GM12878 (cell line): ENCODE measurements around the gene HOMER2. TPM values are rescaled to one million over a fixed set of nuclear protein-coding genes. Genes with fewer than 3 reads are reported as not detected.

Source experiments
- ATAC-seq: fragments of 200-7000 bp; cut with Tn5 transposase; 3 replicates; pipeline ENCODE4 v1.9.1; 2020; ENCODE audit warnings: mild to moderate bottlenecking, moderate library complexity
- BruUV-seq: library from RNA; stranded (reverse); fragments of 400-500 nt; replicated peaks from 2 replicates; lab custom pipeline; 2021; lab: Mats Ljungman, UMichigan
- CTCF ChIA-PET: fragments of 300-600 bp; sonication (Branson Sonifier 250); formaldehyde crosslinking; extraction: SDS; loops from one replicate; lab custom pipeline; 2021; ENCODE audit warnings: inconsistent platforms; lab: Yijun Ruan, JAX
- POLR2A ChIA-PET: fragments of 350-600 bp; formaldehyde crosslinking; extraction: SDS; loops from one replicate; lab custom pipeline; 2021; ENCODE audit warnings: inconsistent platforms; lab: Charles Lee
- RAD21 ChIA-PET: fragments of 300-600 bp; sonication (Branson Sonifier 250); formaldehyde crosslinking; loops from one replicate; lab custom pipeline; 2023; ENCODE audit warnings: antibody characterized with exemption; ENCODE audit not compliant: unreplicated experiment; lab: Charles Lee
- SMC1A ChIA-PET: fragments of 300-600 bp; sonication (Branson Sonifier 250); formaldehyde crosslinking; loops from one replicate; lab custom pipeline; 2023; ENCODE audit not compliant: unreplicated experiment, uncharacterized antibody; lab: Charles Lee
- DNase-seq: peaks from one replicate; pipeline ENCODE4 v3.0.0-alpha.2; 2011; ENCODE audit warnings: low read depth, low spot score
- FAIRE-seq: peaks from 3 replicates; lab custom pipeline; 2011; peaks lifted over from hg19 to GRCh38; lab: Jason Lieb, UNC
- H2AFZ ChIP-seq: 2 replicates; pipeline ENCODE4 v1.6.0; 2011; ENCODE audit warnings: low read depth, low read length, control low read depth; ENCODE audit not compliant: control insufficient read depth
- H3K27ac ChIP-seq: 2 replicates; pipeline ENCODE4 v1.5.1; 2011; ENCODE audit warnings: control low read depth; ENCODE audit not compliant: control insufficient read depth, insufficient read depth
- H3K27me3 ChIP-seq, 2 experiments: replicated peaks in 1 of 2; 2 replicates each; pipeline versions ENCODE4 v1.6.0 to v1.6.1; 2011; ENCODE audit warnings: low read length in 1 of 2; ENCODE audit not compliant: control insufficient read depth in 2 of 2, insufficient read depth in 2 of 2
- H3K36me3 ChIP-seq, 2 experiments: 2 replicates each; pipeline ENCODE4 v1.5.1; 2011; ENCODE audit warnings: low read length in 1 of 2; ENCODE audit not compliant: control insufficient read depth in 2 of 2, insufficient read depth in 2 of 2
- H3K4me1 ChIP-seq: 2 replicates; pipeline ENCODE4 v1.6.1; 2011; ENCODE audit warnings: mild to moderate bottlenecking, low read length, moderate library complexity, mixed read lengths; ENCODE audit not compliant: control insufficient read depth, insufficient read depth
- H3K4me2 ChIP-seq: 2 replicates; pipeline ENCODE4 v1.6.0; 2011; ENCODE audit warnings: control low read depth; ENCODE audit not compliant: control insufficient read depth, insufficient read depth
- H3K4me3 ChIP-seq: fragments of 200-600 bp; sonication (generic); 2 replicates; pipeline ENCODE4 v1.5.1; 2016
- H3K79me2 ChIP-seq: 2 replicates; pipeline ENCODE4 v1.6.0; 2011; ENCODE audit warnings: low read length; ENCODE audit not compliant: control insufficient read depth, insufficient read depth
- H3K9ac ChIP-seq: 2 replicates; pipeline ENCODE4 v1.8.0; 2011; ENCODE audit warnings: low read length, control low read depth, mixed read lengths; ENCODE audit not compliant: control insufficient read depth, insufficient read depth
- H3K9me3 ChIP-seq: replicated peaks from 3 replicates; pipeline ENCODE4 v1.5.1; 2011; ENCODE audit warnings: mild to moderate bottlenecking, low read length; ENCODE audit not compliant: control insufficient read depth, insufficient read depth
- H4K20me1 ChIP-seq: 2 replicates; pipeline ENCODE4 v1.6.0; 2011; ENCODE audit not compliant: control insufficient read depth, insufficient read depth
- CHD1 ChIP-seq: IDR thresholded peaks from 2 replicates; pipeline ENCODE4 v1.6.1; 2012; ENCODE audit warnings: low read depth, low read length, improper control_type of control experiment
- IKZF2 ChIP-seq, 2 experiments: fragments of 450-650 bp; IDR thresholded peaks; 2 replicates each; pipeline ENCODE4 v1.6.1; 2017; ENCODE audit warnings: mild to moderate bottlenecking in 2 of 2, moderate library complexity in 2 of 2
- NFIC ChIP-seq: IDR thresholded peaks from 2 replicates; pipeline ENCODE4 v1.6.1; 2012; ENCODE audit warnings: low read depth, mild to moderate bottlenecking, inconsistent platforms, low read length, moderate library complexity
- NR2F1 ChIP-seq: fragments of 450-650 bp; conservative IDR thresholded peaks from 2 replicates; pipeline ENCODE4 v1.6.1; 2017; ENCODE audit warnings: mild to moderate bottlenecking
- TARDBP ChIP-seq: IDR thresholded peaks from 2 replicates; pipeline ENCODE4 v1.6.1; 2016; ENCODE audit warnings: borderline replicate concordance
- ZNF24 ChIP-seq: fragments of 450-650 bp; IDR thresholded peaks from 2 replicates; pipeline ENCODE4 v1.6.1; 2017; ENCODE audit warnings: antibody characterized with exemption, mild to moderate bottlenecking
- WGBS: methylation state at CpG from one replicate; pipeline ENCODE4 v1.1.6; 2016; ENCODE audit warnings: low lambda C conversion rate; ENCODE audit not compliant: insufficient replicate concordance, insufficient coverage; ENCODE audit errors: missing lambda C conversion rate; 5-methylcytosine and 5-hydroxymethylcytosine counted together
- in situ Hi-C: fragments of 300-500 bp; cut with MboI; formaldehyde crosslinking; loops from 9 replicates; pipeline ENCODE4 v1.14.3; 2018; ENCODE audit warnings: mixed read lengths
- intact Hi-C: fragments of 100-400 bp; cut with micrococcal nuclease; formaldehyde crosslinking; loops from one replicate; pipeline ENCODE4 v1.14.2; 2022; ENCODE audit not compliant: unreplicated experiment
- polyA plus RNA-seq, 11 experiments: library from polyadenylated mRNA; depleted of rRNA in 4 of 11; unstranded in 6 of 11; stranded (reverse) in 5 of 11; fragments of >200 nt; fragmentation: Nextera tagmentation in 4 of 11; fragmentation: Illumina TruSeq in 1 of 11; extraction: Ambion mirVana in 4 of 11; extraction: Trizol in 1 of 11; gene quantifications; 1 replicate in 1 of 11; 2 replicates in 10 of 11; pipeline versions ENCODE4 v1.2.1 to v1.2.3, GENCODE V29; 2011 to 2016; ENCODE audit warnings: inconsistent platforms in 2 of 11, missing spikeins in 2 of 11, low read depth in 1 of 11
- total RNA-seq, 4 experiments: library from RNA; depleted of rRNA in 3 of 4; stranded (reverse); fragments of >200 nt in 3 of 4; fragmentation: Illumina TruSeq in 1 of 4; extraction: Trizol in 1 of 4; gene quantifications; 2 replicates each; pipeline versions ENCODE4 v1.2.1 to v1.2.3, GENCODE V29; 2013 to 2021
- TF ChIP-seq, protein P1 (sequence below): fragments of 450-650 bp; formaldehyde crosslinking; IDR thresholded peaks from 2 replicates; pipeline ENCODE4 v1.4.0; 2022; ENCODE audit warnings: mild to moderate bottlenecking, moderate library complexity

Gene HOMER2
- total and polyA plus RNA-seq, 10 of the 15 experiments (the other 5 are each of a cell fraction or from before 2014, with no cell fraction given): 0.60 to 5.0 (median 1.8) TPM

DNA sequence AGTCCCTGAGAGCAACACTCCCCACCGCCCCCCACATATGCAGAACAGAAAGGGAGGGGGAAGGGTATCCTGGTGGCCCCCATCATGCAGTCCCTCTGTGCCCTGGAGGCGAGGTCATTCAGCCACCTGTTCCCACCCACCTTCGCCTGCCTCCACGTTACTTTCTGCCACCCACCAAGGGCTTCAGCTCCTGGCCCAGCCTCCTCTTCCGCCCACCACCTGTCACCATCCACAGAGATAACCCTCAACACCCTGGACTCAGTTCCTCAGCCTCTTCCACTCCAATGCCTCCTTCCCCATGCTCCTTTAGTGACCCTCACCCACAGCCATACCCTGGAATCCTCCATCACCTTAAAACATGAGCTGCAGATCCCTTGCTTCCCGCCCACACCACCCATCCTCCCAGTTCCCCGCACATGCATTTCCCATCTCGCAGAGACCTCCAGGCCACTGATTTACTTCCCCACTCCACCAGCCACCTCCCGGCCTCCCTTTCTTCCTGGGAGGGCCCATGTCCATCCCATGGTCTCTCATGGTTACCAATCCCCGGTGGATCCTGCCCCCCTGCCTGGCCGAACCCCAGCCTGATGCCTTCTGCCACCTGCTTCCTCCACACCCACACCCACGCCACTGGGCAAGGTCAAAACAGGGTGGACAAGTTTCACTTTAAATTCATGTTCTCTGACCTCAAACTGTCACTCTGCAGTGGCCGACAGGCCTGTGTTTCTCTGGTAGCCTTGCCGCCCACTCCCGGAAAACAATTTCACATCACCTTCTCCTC, 18.2 kb downstream of the HOMER2 start:
- ChIA-PET CTCF (no interaction called here), SMC1A (no interaction called here), POLR2A (no interaction called here), RAD21 (no interaction called here)
- H3K4me2 ChIP-seq: no peak overlapping the region
- H3K79me2 ChIP-seq: no peaks in the 10 kb centered on the region
- H3K36me3 ChIP-seq: no peaks in the 10 kb centered on the region
- no TSS peak for BruUV-seq
- no peak for ATAC-seq
- TF ChIP-seq TARDBP: no peak
- TF ChIP-seq NFIC: no peak
- TF ChIP-seq NR2F1: 0 out of 2 replicates have a peak, but pooled peaks have one; percentile 14
- TF ChIP-seq, all 136 proteins: peak for 1
- H3K9ac ChIP-seq: no peak overlapping the region
- H3K27ac ChIP-seq: no peak overlapping the region
- FAIRE-seq (no peak), DNase-seq (no peak)
- in situ Hi-C loops: no loop called here
- H3K4me1 ChIP-seq: no peaks in the 10 kb centered on the region
- H4K20me1 ChIP-seq: no peaks in the 10 kb centered on the region
- no peak overlapping the region for H2AFZ ChIP-seq
- H3K4me3 ChIP-seq: no peak overlapping the region
- 40% methylated on average over 15 of the region's 15 CpGs for WGBS
- H3K9me3 ChIP-seq: no peaks in the 10 kb centered on the region
- H3K27me3 ChIP-seq: peaks cover 0 to 1% of the 10 kb centered on the region in 2 experiments; a peak in 2 of 4 replicates
- intact Hi-C loops: no loop called here

DNA sequence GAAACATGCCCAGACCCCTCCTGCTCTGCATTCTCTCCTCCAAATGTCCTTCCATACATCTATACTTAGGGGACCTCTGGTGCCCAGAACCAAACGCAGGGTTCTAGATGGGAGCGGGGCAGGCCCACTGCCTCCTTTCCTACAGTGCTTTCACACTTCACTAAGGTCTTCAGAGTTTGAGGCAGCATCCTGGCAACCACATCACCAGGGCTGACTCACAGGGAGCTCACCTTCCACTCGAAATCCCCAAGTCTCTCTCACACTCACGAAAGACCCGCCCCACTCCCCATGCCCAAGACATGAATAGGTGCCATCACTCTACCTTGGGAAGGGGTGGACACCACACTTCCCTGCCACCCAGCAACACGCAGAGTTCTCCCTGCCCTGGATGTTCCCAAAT, 18.9 kb downstream of the HOMER2 start:
- ATAC-seq (no peak), DNase-seq (no peak), FAIRE-seq (no peak)
- Histone ChIP-seq H3K36me3 (no peaks in the 10 kb centered on the region), H3K27me3 (peaks cover 0 to 1% of the 10 kb centered on the region in 2 experiments; a peak in 2 of 4 replicates), H3K4me1 (no peaks in the 10 kb centered on the region), H3K4me2 (no peak overlapping the region), H3K9ac (no peak overlapping the region), H3K9me3 (no peaks in the 10 kb centered on the region), H3K79me2 (no peaks in the 10 kb centered on the region), H3K27ac (no peak overlapping the region), H3K4me3 (no peak overlapping the region), H4K20me1 (no peaks in the 10 kb centered on the region), H2AFZ (no peak overlapping the region)
- intact Hi-C loops (no loop called here), in situ Hi-C loops (no loop called here)
- CTCF ChIA-PET: no interaction called here
- SMC1A ChIA-PET: no interaction called here
- WGBS: 59% methylated on average over 6 of the region's 6 CpGs
- BruUV-seq: no TSS peak
- RAD21 ChIA-PET: no interaction called here
- no peak for TF ChIP-seq IKZF2 (IDR thresholded peaks at IDR 0.05)
- TF ChIP-seq, protein P1, sequence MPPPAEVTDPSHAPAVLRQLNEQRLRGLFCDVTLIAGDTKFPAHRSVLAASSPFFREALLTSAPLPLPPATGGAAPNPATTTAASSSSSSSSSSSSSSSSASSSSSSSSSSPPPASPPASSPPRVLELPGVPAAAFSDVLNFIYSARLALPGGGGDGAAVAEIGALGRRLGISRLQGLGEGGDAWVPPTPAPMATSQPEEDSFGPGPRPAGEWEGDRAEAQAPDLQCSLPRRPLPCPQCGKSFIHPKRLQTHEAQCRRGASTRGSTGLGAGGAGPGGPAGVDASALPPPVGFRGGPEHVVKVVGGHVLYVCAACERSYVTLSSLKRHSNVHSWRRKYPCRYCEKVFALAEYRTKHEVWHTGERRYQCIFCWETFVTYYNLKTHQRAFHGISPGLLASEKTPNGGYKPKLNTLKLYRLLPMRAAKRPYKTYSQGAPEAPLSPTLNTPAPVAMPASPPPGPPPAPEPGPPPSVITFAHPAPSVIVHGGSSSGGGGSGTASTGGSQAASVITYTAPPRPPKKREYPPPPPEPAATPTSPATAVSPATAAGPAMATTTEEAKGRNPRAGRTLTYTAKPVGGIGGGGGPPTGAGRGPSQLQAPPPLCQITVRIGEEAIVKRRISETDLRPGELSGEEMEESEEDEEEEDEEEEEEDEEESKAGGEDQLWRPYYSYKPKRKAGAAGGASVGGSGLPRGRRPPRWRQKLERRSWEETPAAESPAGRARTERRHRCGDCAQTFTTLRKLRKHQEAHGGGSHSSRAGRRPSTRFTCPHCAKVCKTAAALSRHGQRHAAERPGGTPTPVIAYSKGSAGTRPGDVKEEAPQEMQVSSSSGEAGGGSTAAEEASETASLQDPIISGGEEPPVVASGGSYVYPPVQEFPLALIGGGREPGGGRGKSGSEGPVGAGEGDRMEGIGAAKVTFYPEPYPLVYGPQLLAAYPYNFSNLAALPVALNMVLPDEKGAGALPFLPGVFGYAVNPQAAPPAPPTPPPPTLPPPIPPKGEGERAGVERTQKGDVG (CRISPR knock-in tag): no peak
- no peak for TF ChIP-seq ZNF24
- TF ChIP-seq NFIC: no peak
- TF ChIP-seq CHD1: no peak
- POLR2A ChIA-PET: no interaction called here
